HEK293 (cell line): ENCODE results near the gene THSD4.

Experiments used
- CTCF ChIA-PET: fragments of 350-600 bp; formaldehyde crosslinking; extraction: SDS; loops from one replicate; lab custom pipeline; 2021; ENCODE audit warnings: antibody characterized with exemption; lab: Yijun Ruan, JAX
- POLR2A ChIA-PET: fragments of 300-600 bp; formaldehyde crosslinking; extraction: SDS; loops from one replicate; lab custom pipeline; 2020; ENCODE audit warnings: antibody characterized with exemption, inconsistent platforms; lab: Yijun Ruan, JAX
- H3K27ac ChIP-seq: fragments of 200-500 bp; sonication (Bioruptor generic); 2 replicates; pipeline ENCODE4 v1.5.1; 2014; ENCODE audit warnings: low read depth, low read length, control low read depth, inconsistent platforms; ENCODE audit errors: extremely low read depth
- H3K36me3 ChIP-seq, 2 experiments: fragments of 200-500 bp in 1 of 2; sonication (Bioruptor generic) in 1 of 2; 1 replicate in 1 of 2; 2 replicates in 1 of 2; pipeline ENCODE4 v1.5.1; 2014 to 2017; ENCODE audit warnings: inconsistent platforms in 2 of 2, low read length in 2 of 2; ENCODE audit not compliant: control insufficient read depth in 2 of 2, insufficient read depth in 1 of 2
- H3K4me1 ChIP-seq: fragments of 200-500 bp; sonication (Bioruptor generic); 2 replicates; pipeline ENCODE4 v1.5.1; 2014; ENCODE audit warnings: mild to moderate bottlenecking, low read length, inconsistent platforms; ENCODE audit not compliant: control insufficient read depth, insufficient read depth
- H3K4me3 ChIP-seq: 2 replicates; pipeline ENCODE4 v1.5.1; 2011; ENCODE audit warnings: low read depth, mild to moderate bottlenecking, control low read depth, low read length, moderate library complexity
- H3K9me3 ChIP-seq: fragments of 200-500 bp; sonication (Bioruptor generic); 2 replicates; pipeline ENCODE4 v1.5.1; 2014; ENCODE audit warnings: low read depth, low read length, inconsistent platforms; ENCODE audit not compliant: control insufficient read depth, insufficient read depth
- EGR2 ChIP-seq: fragments of 450-650 bp; formaldehyde crosslinking; IDR thresholded peaks from 2 replicates; pipeline ENCODE4 v1.5.1; 2016; ENCODE audit warnings: low read depth, missing biosample characterization, missing genetic modification characterization
- GLIS2 ChIP-seq: fragments of 450-650 bp; formaldehyde crosslinking; IDR thresholded peaks from 2 replicates; pipeline ENCODE4 v1.5.1; 2016; ENCODE audit warnings: missing biosample characterization, missing genetic modification characterization
- RBAK ChIP-seq: fragments of 450-650 bp; formaldehyde crosslinking; IDR thresholded peaks from 2 replicates; pipeline ENCODE4 v1.5.1; 2016; ENCODE audit warnings: missing biosample characterization, missing genetic modification characterization
- SCRT2 ChIP-seq: fragments of 450-650 bp; formaldehyde crosslinking; IDR thresholded peaks from 2 replicates; pipeline ENCODE4 v1.5.1; 2016; ENCODE audit warnings: missing biosample characterization, missing genetic modification characterization
- ZBTB20 ChIP-seq: fragments of 450-650 bp; formaldehyde crosslinking; IDR thresholded peaks from 2 replicates; pipeline ENCODE4 v1.5.1; 2016; ENCODE audit warnings: missing biosample characterization, missing genetic modification characterization
- ZEB2 ChIP-seq: fragments of 450-650 bp; formaldehyde crosslinking; IDR thresholded peaks from 2 replicates; pipeline ENCODE4 v1.5.1; 2016; ENCODE audit warnings: missing biosample characterization, missing genetic modification characterization
- ZFHX2 ChIP-seq: fragments of 450-650 bp; formaldehyde crosslinking; conservative IDR thresholded peaks from 2 replicates; pipeline ENCODE4 v1.5.1; 2016; ENCODE audit warnings: missing biosample characterization, missing genetic modification characterization
- ZIC2 ChIP-seq: fragments of 450-650 bp; formaldehyde crosslinking; IDR thresholded peaks from 2 replicates; pipeline ENCODE4 v1.5.1; 2016; ENCODE audit warnings: missing biosample characterization, missing genetic modification characterization
- ZNF169 ChIP-seq: fragments of 450-650 bp; formaldehyde crosslinking; IDR thresholded peaks from 2 replicates; pipeline ENCODE4 v1.5.1; 2016; ENCODE audit warnings: missing biosample characterization, missing genetic modification characterization
- ZNF184 ChIP-seq: fragments of 450-650 bp; IDR thresholded peaks from 2 replicates; pipeline ENCODE4 v1.5.1; 2018; ENCODE audit warnings: missing biosample characterization, mild to moderate bottlenecking, missing genetic modification characterization
- ZNF223 ChIP-seq: fragments of 450-650 bp; formaldehyde crosslinking; IDR thresholded peaks from 2 replicates; pipeline ENCODE4 v1.5.1; 2016; ENCODE audit warnings: missing biosample characterization, missing genetic modification characterization
- ZNF24 ChIP-seq: fragments of 450-650 bp; formaldehyde crosslinking; IDR thresholded peaks from 2 replicates; pipeline ENCODE4 v1.5.1; 2016; ENCODE audit warnings: missing biosample characterization, missing genetic modification characterization
- ZNF341 ChIP-seq: fragments of 450-650 bp; formaldehyde crosslinking; IDR thresholded peaks from 2 replicates; pipeline ENCODE4; 2016; ENCODE audit warnings: low read depth, missing biosample characterization, missing genetic modification characterization
- ZNF621 ChIP-seq: fragments of 450-650 bp; formaldehyde crosslinking; IDR thresholded peaks from 2 replicates; pipeline ENCODE4 v1.5.1; 2017; ENCODE audit warnings: missing biosample characterization, missing genetic modification characterization
- ZNF626 ChIP-seq: fragments of 450-650 bp; sonication (Bioruptor Pico); formaldehyde crosslinking; IDR thresholded peaks from 2 replicates; pipeline ENCODE4 v1.5.1; 2018; ENCODE audit warnings: missing biosample characterization, missing genetic modification characterization, inconsistent platforms
- ZNF670 ChIP-seq: fragments of 450-650 bp; formaldehyde crosslinking; IDR thresholded peaks from 2 replicates; pipeline ENCODE4 v1.5.1; 2016; ENCODE audit warnings: missing biosample characterization, missing genetic modification characterization, low read depth
- ZNF76 ChIP-seq: fragments of 450-650 bp; formaldehyde crosslinking; IDR thresholded peaks from 2 replicates; pipeline ENCODE4; 2016; ENCODE audit warnings: low read depth, missing biosample characterization, missing genetic modification characterization, borderline replicate concordance
- ZNF792 ChIP-seq: fragments of 450-650 bp; formaldehyde crosslinking; IDR thresholded peaks from 2 replicates; pipeline ENCODE4 v1.5.1; 2016; ENCODE audit warnings: missing biosample characterization, missing genetic modification characterization
- ZNF843 ChIP-seq: fragments of 450-650 bp; formaldehyde crosslinking; IDR thresholded peaks from 2 replicates; pipeline ENCODE4 v1.5.1; 2016; ENCODE audit warnings: missing biosample characterization, missing genetic modification characterization
- ZSCAN30 ChIP-seq: fragments of 450-650 bp; IDR thresholded peaks from 2 replicates; pipeline ENCODE4 v1.5.1; 2018; ENCODE audit warnings: missing biosample characterization, mild to moderate bottlenecking, missing genetic modification characterization, moderate library complexity
- TF ChIP-seq, protein P1 (sequence below): fragments of 450-650 bp; formaldehyde crosslinking; conservative IDR thresholded peaks from 2 replicates; pipeline ENCODE4 v1.5.1; 2016; ENCODE audit warnings: low read depth, missing biosample characterization, missing genetic modification characterization
- TF ChIP-seq, protein P2 (sequence below): fragments of 450-650 bp; formaldehyde crosslinking; IDR thresholded peaks from 2 replicates; pipeline ENCODE4 v1.5.1; 2016; ENCODE audit warnings: missing biosample characterization, missing genetic modification characterization
- TF ChIP-seq, protein P3 (sequence below): fragments of 450-650 bp; formaldehyde crosslinking; IDR thresholded peaks from 2 replicates; pipeline ENCODE4 v1.5.1; 2017; ENCODE audit warnings: missing biosample characterization, missing genetic modification characterization

Gene THSD4

DNA sequence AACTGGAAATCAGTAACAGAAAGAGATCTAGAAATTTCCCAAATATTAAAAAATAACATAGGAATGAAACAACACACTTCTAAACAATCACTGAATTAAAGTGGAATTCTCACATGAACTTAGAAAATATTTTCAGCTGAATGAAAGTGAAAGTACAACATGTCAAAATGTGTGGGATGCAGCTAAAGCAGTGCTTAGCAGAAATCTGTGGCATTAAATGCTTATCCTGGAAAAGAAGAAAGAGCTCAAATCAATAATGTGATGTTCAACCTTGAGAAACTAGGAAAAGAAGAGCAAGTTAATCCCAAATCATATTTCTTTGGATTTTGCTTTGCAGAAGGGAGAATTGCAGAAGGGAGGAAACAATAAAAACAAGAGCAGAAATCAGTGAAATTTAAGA lies 596.9 kb downstream of the THSD4 start (continued):
- no peak for TF ChIP-seq ZNF626 (tag by site-specific recombination)
- no peak for TF ChIP-seq ZNF223
- no peak for TF ChIP-seq ZSCAN30 (tag by site-specific recombination)
- no peak for TF ChIP-seq RBAK (tag by site-specific recombination)
- TF ChIP-seq ZNF169 (tag by site-specific recombination), result no peak
- TF ChIP-seq ZBTB20 (tag by site-specific recombination), result no peak
- TF ChIP-seq ZNF24 (tag by site-specific recombination), result no peak

DNA sequence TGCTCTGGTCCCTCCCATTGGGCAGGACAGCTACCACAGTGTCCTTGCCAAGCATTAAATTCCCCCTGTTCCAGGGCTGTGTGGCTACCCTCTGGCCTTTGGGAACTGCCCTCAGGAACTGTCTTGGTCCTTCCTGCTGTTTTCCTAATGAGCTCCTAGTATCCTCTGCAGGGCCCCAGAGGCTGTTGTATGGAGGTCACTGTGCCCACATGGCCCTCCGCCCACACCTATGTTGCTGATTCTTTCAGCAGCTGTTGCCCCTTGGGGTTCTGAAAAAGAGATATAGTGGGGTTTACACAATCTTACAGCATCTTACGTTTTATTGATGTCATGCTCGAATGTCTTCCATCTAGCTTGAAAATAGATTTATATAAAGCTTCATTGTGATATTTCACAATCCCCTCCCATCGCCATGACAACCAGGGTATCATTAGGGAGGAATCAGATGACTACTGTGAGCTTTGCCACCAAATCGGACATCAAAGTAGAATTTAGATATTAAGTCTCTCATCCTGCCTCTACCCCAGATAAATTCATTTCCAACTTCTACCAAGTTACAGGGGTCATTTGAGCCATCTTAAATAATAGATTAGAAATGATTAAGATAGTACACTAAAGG lies 598.0 kb downstream of the THSD4 start:
- Histone ChIP-seq H3K36me3 (no peaks in the 10 kb centered on the region), H3K4me3 (no peak overlapping the region), H3K9me3 (no peaks in the 10 kb centered on the region), H3K27ac (no peak overlapping the region), H3K4me1 (peaks cover 12% of the 10 kb centered on the region)
- ChIA-PET POLR2A (no interaction called here), CTCF (interaction anchor here (1.3 to 1.5 kb wide), 2 partner anchors 16 to 17 kb away, joined by 5 to 8 read pairs; no protein-coding TSS in a partner anchor)
- peak; percentile 82 for TF ChIP-seq ZFHX2 (tag by site-specific recombination)
- TF ChIP-seq ZNF341, result 0 out of 2 replicates have a peak, but pooled peaks have one; percentile 29
- TF ChIP-seq, protein P1, sequence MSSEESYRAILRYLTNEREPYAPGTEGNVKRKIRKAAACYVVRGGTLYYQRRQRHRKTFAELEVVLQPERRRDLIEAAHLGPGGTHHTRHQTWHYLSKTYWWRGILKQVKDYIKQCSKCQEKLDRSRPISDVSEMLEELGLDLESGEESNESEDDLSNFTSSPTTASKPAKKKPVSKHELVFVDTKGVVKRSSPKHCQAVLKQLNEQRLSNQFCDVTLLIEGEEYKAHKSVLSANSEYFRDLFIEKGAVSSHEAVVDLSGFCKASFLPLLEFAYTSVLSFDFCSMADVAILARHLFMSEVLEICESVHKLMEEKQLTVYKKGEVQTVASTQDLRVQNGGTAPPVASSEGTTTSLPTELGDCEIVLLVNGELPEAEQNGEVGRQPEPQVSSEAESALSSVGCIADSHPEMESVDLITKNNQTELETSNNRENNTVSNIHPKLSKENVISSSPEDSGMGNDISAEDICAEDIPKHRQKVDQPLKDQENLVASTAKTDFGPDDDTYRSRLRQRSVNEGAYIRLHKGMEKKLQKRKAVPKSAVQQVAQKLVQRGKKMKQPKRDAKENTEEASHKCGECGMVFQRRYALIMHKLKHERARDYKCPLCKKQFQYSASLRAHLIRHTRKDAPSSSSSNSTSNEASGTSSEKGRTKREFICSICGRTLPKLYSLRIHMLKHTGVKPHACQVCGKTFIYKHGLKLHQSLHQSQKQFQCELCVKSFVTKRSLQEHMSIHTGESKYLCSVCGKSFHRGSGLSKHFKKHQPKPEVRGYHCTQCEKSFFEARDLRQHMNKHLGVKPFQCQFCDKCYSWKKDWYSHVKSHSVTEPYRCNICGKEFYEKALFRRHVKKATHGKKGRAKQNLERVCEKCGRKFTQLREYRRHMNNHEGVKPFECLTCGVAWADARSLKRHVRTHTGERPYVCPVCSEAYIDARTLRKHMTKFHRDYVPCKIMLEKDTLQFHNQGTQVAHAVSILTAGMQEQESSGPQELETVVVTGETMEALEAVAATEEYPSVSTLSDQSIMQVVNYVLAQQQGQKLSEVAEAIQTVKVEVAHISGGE (tag by site-specific recombination), result no peak
- peak; percentile 44 for TF ChIP-seq EGR2 (tag by site-specific recombination)

DNA sequence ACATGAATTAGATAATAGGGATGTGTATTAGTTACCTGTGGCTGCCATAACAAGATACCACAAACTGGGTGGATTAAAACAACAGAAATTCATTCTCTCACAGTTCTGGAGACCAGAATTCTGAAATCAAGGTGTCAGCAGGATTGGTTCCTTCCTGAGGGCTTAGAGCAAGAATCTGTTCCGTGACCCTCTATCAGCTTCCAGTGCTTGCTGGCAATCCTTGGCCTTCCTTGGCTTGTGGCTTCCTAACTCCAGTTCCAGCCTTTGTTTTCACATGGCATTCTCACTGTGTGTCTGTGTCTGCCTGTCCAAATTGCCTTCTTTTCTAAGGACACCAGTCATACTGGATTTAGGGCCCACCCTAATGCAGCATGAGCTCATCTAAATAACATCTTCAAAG lies 600.6 kb downstream of the THSD4 start:
- CTCF ChIA-PET, result no interaction called here

More for the DNA sequence above, 600.6 kb downstream of the THSD4 start:
- Histone ChIP-seq H3K9me3 (no peaks in the 10 kb centered on the region), H3K4me3 (no peak overlapping the region), H3K27ac (no peak overlapping the region), H3K36me3 (no peaks in the 10 kb centered on the region), H3K4me1 (peaks cover 6% of the 10 kb centered on the region)
- TF ChIP-seq, protein P2, sequence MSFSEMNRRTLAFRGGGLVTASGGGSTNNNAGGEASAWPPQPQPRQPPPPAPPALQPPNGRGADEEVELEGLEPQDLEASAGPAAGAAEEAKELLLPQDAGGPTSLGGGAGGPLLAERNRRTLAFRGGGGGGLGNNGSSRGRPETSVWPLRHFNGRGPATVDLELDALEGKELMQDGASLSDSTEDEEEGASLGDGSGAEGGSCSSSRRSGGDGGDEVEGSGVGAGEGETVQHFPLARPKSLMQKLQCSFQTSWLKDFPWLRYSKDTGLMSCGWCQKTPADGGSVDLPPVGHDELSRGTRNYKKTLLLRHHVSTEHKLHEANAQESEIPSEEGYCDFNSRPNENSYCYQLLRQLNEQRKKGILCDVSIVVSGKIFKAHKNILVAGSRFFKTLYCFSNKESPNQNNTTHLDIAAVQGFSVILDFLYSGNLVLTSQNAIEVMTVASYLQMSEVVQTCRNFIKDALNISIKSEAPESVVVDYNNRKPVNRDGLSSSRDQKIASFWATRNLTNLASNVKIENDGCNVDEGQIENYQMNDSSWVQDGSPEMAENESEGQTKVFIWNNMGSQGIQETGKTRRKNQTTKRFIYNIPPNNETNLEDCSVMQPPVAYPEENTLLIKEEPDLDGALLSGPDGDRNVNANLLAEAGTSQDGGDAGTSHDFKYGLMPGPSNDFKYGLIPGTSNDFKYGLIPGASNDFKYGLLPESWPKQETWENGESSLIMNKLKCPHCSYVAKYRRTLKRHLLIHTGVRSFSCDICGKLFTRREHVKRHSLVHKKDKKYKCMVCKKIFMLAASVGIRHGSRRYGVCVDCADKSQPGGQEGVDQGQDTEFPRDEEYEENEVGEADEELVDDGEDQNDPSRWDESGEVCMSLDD (tag by site-specific recombination), result no peak
- TF ChIP-seq ZIC2 (tag by site-specific recombination) (no peak), ZNF626 (tag by site-specific recombination) (no peak), ZNF670 (tag by site-specific recombination) (no peak), ZEB2 (tag by site-specific recombination) (no peak), ZNF792 (tag by site-specific recombination) (no peak), SCRT2 (tag by site-specific recombination) (no peak), GLIS2 (no peak), ZNF76 (tag by site-specific recombination) (no peak), ZNF621 (tag by site-specific recombination) (no peak), ZNF184 (tag by site-specific recombination) (no peak), ZNF843 (tag by site-specific recombination) (no peak)
- TF ChIP-seq, protein P3, sequence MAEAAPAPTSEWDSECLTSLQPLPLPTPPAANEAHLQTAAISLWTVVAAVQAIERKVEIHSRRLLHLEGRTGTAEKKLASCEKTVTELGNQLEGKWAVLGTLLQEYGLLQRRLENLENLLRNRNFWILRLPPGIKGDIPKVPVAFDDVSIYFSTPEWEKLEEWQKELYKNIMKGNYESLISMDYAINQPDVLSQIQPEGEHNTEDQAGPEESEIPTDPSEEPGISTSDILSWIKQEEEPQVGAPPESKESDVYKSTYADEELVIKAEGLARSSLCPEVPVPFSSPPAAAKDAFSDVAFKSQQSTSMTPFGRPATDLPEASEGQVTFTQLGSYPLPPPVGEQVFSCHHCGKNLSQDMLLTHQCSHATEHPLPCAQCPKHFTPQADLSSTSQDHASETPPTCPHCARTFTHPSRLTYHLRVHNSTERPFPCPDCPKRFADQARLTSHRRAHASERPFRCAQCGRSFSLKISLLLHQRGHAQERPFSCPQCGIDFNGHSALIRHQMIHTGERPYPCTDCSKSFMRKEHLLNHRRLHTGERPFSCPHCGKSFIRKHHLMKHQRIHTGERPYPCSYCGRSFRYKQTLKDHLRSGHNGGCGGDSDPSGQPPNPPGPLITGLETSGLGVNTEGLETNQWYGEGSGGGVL (tag by site-specific recombination), result no peak
- POLR2A ChIA-PET, result no interaction called here
